Skeletal muscle cell (primary cell): ENCODE data around the gene DTNBP1.
A peak's percentile ranks its signal among the peaks of the same experiment; 100 is the strongest.
"Not testable (repeated sequence)": the region's sequence is repeated elsewhere in the genome, so short reads cannot be mapped to it uniquely, and the experiment has no call there.

ENCODE experiments used
- DNase-seq: peaks from one replicate; pipeline ENCODE4 v3.0.0-alpha.2; 2010; ENCODE audit warnings: low read depth
- H3K4me3 ChIP-seq: 2 replicates; pipeline ENCODE4 v1.5.1; 2011; ENCODE audit warnings: low read depth, mild to moderate bottlenecking, control low read depth, low read length, moderate library complexity

The DTNBP1 gene

GRCh38 chr6:15672818-15673217 is 10.0 kb upstream of the DTNBP1 start:
- no peak for DNase-seq
- H3K4me3 ChIP-seq: no peak overlapping the region

- no peak for DNase-seq
Measured at GRCh38 chr6:15672291-15672690, 9.5 kb upstream of the DTNBP1 start.

GRCh38 chr6:15668918-15669317 is 6.1 kb upstream of the DTNBP1 start:
- no peak overlapping the region for H3K4me3 ChIP-seq
- no peak for DNase-seq

More at GRCh38 chr6:15672291-15672690, 9.5 kb upstream of the DTNBP1 start:
- no peak overlapping the region for H3K4me3 ChIP-seq

DNA sequence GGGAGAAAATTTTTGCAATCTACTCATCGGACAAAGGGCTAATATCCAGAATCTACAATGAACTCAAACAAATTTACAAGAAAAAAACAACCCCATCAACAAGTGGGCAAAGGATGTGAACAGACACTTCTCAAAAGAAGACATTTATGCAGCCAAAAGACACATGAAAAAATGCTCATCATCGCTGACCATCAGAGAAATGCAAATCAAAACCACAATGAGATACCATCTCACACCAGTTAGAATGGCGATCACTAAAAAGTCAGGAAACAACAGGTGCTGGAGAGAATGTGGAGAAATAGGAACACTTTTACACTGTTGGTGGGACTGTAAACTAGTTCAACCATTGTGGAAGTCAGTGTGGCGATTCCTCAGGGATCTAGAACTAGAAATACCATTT is 4.1 kb upstream of the DTNBP1 start:
- H3K4me3 ChIP-seq, DNase-seq: not testable (repeated sequence)

DNA sequence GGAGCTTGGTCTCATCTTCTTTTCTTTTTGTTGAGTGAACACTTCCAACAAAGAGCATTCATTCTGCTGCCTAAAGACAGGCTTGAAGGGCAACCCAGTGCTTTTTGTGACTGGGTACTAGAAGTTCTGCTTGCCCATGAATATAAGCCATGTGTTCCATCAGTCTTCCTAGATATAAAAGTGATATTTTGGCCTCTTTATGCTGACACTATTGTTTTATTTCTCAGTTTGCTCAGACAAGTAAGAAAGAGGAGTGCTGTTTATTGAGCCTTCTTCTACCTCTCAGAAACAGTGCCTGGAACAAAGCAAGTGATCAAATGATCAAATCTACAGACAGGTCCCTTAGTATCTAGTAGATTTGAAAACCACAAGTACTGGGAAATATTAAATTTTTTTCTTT is 2.4 kb upstream of the DTNBP1 start:
- DNase-seq: no peak
- no peak overlapping the region for H3K4me3 ChIP-seq

GRCh38 chr6:15663130-15663871 is 473 bp upstream of the DTNBP1 start:
- H3K4me3 ChIP-seq: peak overlapping the region; percentile 63
- DNase-seq: no peak

- peak overlapping the region; percentile 63 for H3K4me3 ChIP-seq
- no peak for DNase-seq
Measured at GRCh38 chr6:15661853-15662325, 939 bp downstream of the DTNBP1 start.

GRCh38 chr6:15659181-15659580 is 3.6 kb downstream of the DTNBP1 start:
- H3K4me3 ChIP-seq: no peak overlapping the region
- DNase-seq: no peak

GRCh38 chr6:15658181-15658744 is 4.6 kb downstream of the DTNBP1 start:
- no peak overlapping the region for H3K4me3 ChIP-seq
- DNase-seq: no peak

DNA sequence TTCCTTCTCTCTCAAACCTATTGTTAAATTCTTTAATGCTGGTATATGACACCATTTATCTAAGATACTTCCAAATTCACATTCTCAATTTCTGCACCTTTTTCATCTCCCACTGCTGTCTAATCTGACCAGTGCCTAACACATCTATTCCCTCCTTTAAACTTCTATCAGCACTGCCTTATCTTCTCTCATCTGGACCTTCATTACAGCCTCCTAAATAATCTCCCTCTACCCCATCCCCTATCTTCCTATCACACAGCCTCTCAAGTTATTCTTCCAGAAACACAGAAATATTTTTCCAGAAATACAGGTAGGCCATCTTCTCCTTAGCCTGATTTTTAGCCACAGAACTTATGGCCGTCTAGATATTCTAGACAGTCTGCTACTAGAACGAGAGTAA is 5.5 kb downstream of the DTNBP1 start:
- no peak for DNase-seq

DNA sequence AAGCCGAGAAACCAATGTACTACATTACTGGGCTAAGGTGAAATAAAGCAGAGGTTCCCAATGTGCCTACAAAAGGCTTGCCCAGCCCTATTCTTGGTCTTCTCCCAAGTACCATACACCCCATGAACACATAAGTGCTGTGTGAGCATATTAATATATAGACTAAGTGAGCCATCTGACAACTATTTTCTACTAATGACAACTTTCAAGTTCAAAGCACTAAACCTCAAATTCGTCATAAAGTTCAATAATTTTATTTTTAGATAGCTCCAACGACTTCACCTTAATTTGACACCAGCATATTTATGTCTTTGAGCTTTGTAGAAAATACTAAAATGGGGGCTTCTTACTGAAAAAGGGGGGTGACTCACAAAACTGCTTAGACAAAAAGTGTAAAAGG is 6.7 kb downstream of the DTNBP1 start:
- DNase-seq: no peak
- no peak overlapping the region for H3K4me3 ChIP-seq

More for the DNA sequence above, 5.5 kb downstream of the DTNBP1 start:
- no peak overlapping the region for H3K4me3 ChIP-seq

GRCh38 chr6:15654250-15654649 is 8.6 kb downstream of the DTNBP1 start:
- DNase-seq: no peak
- H3K4me3 ChIP-seq: no peak overlapping the region

GRCh38 chr6:15653581-15653980 is 9.2 kb downstream of the DTNBP1 start:
- no peak overlapping the region for H3K4me3 ChIP-seq
- DNase-seq: no peak

DNA sequence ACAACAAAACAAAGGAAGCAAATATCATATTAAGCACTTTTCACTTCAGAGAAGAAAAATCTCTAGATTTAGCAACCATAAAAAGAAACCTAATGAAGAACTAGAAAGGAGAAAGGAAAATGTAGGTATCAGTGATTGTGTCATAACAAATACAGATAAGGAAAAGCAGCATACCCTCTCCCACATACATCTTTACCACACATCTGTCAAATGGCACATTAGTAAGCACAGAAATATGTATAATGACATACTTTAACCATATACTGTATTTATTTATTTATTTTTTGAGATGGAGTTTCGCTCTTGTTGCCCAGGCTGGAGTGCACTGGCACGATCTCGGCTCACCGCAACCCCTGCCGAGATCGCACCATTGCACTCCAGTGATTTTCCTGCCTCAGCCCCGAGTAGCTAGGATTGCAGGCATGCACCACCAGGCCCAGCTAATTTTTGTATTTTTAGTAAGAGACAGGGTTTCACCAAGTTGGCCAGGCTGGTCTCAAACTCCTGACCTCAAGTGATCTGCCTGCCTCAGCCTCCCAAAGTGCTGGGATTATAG is 12.7 kb downstream of the DTNBP1 start:
- not testable (repeated sequence) for DNase-seq, H3K4me3 ChIP-seq

GRCh38 chr6:15644904-15645303 is 17.9 kb downstream of the DTNBP1 start:
- DNase-seq: no peak
- no peak overlapping the region for H3K4me3 ChIP-seq

DNA sequence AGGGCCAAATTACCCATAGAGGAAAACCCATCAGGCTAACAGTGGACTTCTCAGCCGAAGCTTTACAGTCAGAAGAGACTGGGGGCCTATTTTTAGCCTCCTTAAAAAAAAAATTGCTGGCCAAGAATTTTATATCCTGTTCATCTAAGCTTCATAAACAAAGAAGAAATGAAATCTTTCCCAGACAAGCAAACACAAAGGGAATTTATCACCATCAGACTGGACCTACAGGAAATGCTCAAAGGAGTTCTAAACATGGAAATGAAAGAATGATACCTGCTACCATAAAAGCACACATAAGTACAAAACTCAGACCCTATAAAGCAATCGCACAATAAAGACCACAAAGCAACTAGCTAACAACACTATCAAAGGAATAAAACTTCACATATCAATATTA is 19.3 kb downstream of the DTNBP1 start:
- no peak overlapping the region for H3K4me3 ChIP-seq
- no peak for DNase-seq

GRCh38 chr6:15642276-15642675 is 20.6 kb downstream of the DTNBP1 start:
- DNase-seq: no peak
- no peak overlapping the region for H3K4me3 ChIP-seq

DNA sequence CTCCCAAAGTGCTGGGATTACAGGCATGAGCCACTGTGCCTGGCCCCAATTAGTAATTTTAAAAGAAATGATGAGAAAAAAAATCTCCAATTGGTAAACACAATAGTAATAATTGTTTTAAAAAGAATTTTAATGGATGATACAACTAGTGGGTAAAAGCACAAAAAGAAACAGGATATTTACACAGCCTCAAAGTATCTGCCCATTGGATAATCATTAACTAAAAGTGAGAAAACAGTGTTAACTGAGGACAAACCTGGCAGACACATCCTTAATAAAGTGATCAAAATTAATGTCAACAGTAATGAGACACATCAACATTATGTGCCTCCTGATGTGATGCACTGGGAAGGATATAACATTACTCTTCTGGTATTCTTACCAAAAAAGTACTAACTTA is 24.5 kb downstream of the DTNBP1 start:
- DNase-seq: no peak
- no peak overlapping the region for H3K4me3 ChIP-seq

DNA sequence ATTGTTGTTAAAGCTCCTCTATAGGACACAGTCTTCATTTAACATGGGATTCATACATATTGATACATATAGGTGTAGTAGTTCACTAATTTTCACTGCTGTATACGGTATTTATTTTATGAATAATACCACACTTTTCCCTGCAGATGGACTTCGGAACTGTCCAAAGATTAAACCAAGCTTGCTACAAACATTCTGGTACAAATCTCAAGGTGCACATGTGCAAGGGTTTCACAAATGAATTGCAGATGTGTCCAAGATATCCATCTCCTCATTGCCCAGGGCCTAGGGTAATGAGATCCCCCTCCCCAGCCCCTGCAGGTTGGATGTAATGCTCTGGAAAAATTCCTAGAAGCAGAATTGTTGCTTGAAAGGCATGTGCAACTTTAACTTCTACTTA is 31.4 kb downstream of the DTNBP1 start:
- H3K4me3 ChIP-seq: no peak overlapping the region
- DNase-seq: no peak

GRCh38 chr6:15630202-15630601 is 32.6 kb downstream of the DTNBP1 start:
- DNase-seq: no peak
- no peak overlapping the region for H3K4me3 ChIP-seq

DNA sequence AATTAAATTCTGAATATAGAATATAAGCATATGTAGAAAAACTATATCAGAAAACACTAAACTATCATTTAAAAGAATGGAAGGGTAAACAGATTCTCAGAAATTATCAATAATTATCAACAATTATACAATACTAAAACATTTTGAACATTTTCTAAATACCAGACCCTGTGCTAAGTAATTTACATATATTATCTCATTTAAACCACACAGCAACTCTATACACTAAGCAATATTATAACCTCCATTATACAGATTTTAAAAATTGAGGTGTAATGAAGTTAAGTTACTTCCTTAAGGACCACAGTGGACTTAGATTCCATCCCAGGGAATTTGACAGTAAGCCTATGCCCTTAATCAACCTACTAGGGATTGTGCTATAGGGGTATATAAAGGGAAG is 33.3 kb downstream of the DTNBP1 start:
- no peak overlapping the region for H3K4me3 ChIP-seq

More for the DNA sequence above, 33.3 kb downstream of the DTNBP1 start:
- no peak for DNase-seq
